GM19035 (cell line): ENCODE data around the gene OTOF.

Source experiments
- ATAC-seq: cut with Tn5 transposase; IDR thresholded peaks from one replicate; pipeline ENCODE4 v1.9.1; 2021; ENCODE audit not compliant: unreplicated experiment

Gene OTOF

GRCh38 chr2:26477911-26478253 lies at the start of gene OTOF:
OTOF (minus strand) TSS chr2:26478124.
- ATAC-seq, result no peak

- no peak for ATAC-seq
Observed at GRCh38 chr2:26526589-26526988, 48.7 kb upstream of the OTOF start.

- ATAC-seq, result no peak
Observed at GRCh38 chr2:26526105-26526504, 48.2 kb upstream of the OTOF start.

- no peak for ATAC-seq
Observed at GRCh38 chr2:26523750-26524149, 45.8 kb upstream of the OTOF start.

GRCh38 chr2:26522751-26523171 lies 44.8 kb upstream of the OTOF start:
- ATAC-seq, result no peak

- ATAC-seq, result no peak
Observed at GRCh38 chr2:26522325-26522724, 44.4 kb upstream of the OTOF start.

GRCh38 chr2:26521913-26522180 lies 43.9 kb upstream of the OTOF start:
- no peak for ATAC-seq

- no peak for ATAC-seq
Observed at GRCh38 chr2:26521054-26521912, 43.4 kb upstream of the OTOF start.

GRCh38 chr2:26520148-26520449 lies 42.2 kb upstream of the OTOF start:
- ATAC-seq, result no peak

- ATAC-seq, result no peak
Observed at GRCh38 chr2:26519396-26520147, 41.6 kb upstream of the OTOF start.

- ATAC-seq, result no peak
Observed at GRCh38 chr2:26516781-26517180, 38.9 kb upstream of the OTOF start.

- ATAC-seq, result no peak
Observed at GRCh38 chr2:26516246-26516645, 38.3 kb upstream of the OTOF start.

- ATAC-seq, result no peak
Observed at GRCh38 chr2:26515771-26516170, 37.8 kb upstream of the OTOF start.

- no peak for ATAC-seq
Observed at GRCh38 chr2:26514045-26514444, 36.1 kb upstream of the OTOF start.

GRCh38 chr2:26513261-26513660 lies 35.3 kb upstream of the OTOF start:
- ATAC-seq, result no peak

- ATAC-seq, result no peak
Observed at GRCh38 chr2:26511466-26511865, 33.5 kb upstream of the OTOF start.

- ATAC-seq, result no peak
Observed at GRCh38 chr2:26510344-26510973, 32.5 kb upstream of the OTOF start.

- ATAC-seq, result no peak
Observed at GRCh38 chr2:26509141-26509540, 31.2 kb upstream of the OTOF start.

GRCh38 chr2:26507932-26508331 lies 30.0 kb upstream of the OTOF start:
- ATAC-seq, result no peak

GRCh38 chr2:26507088-26507487 lies 29.2 kb upstream of the OTOF start:
- ATAC-seq, result no peak

- no peak for ATAC-seq
Observed at GRCh38 chr2:26506279-26506678, 28.4 kb upstream of the OTOF start.

GRCh38 chr2:26504002-26504401 lies 26.1 kb upstream of the OTOF start:
- ATAC-seq, result no peak
